GM23248 (cell line): Measurements from ENCODE around the gene AFDN.

ENCODE experiments used
- EZH2 ChIP-seq: fragments of 200-600 bp; sonication (generic); IDR thresholded peaks from 2 replicates; pipeline ENCODE4 v1.6.1; 2018; ENCODE audit warnings: antibody characterized with exemption, mild to moderate bottlenecking; ENCODE audit not compliant: insufficient read depth, poor library complexity, severe bottlenecking
- EZH2phosphoT487 ChIP-seq: fragments of 200-600 bp; sonication (generic); IDR thresholded peaks from 2 replicates; pipeline ENCODE4 v1.6.1; 2018; ENCODE audit warnings: antibody characterized with exemption, moderate library complexity, mild to moderate bottlenecking, low read depth; ENCODE audit not compliant: insufficient read depth

GRCh38 chr6:167824591-167825331 is 1.9 kb upstream of the AFDN start:
- TF ChIP-seq EZH2 (no peak), EZH2phosphoT487 (no peak)
